ENCODE data around the gene PRADC1. TPM values are rescaled to one million over a fixed set of nuclear protein-coding genes. Genes with fewer than 3 reads are reported as not detected.

Gene PRADC1
- total and polyA plus RNA-seq, 9 of the 15 experiments (the other 6 are each of a cell fraction or from before 2014, with no cell fraction given), result 7.3 to 47.4 (median 34.2) TPM

DNA sequence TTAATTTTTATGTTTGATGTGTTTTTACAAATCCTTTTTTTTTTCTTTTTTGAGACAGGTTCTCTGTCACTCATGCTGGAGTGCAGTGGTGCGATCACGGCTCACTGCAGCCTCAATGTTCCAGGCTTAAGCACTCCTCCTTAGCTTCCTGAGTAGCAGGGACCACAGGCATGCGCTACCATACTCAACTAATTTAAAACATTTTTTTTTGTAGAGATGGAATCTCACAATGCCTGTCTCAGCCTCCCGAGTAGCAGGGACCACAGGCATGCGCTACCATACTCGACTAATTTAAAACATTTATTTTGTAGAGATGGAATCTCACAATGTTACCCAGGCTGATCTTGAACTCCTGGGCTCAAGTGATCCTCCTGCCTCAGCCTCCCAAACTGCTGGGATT is 27.4 kb downstream of the PRADC1 start:
- no peaks in the 10 kb centered on the region for H3K9me1 ChIP-seq (ENCODE audit: control insufficient read depth, insufficient read depth, low read length)
- peaks cover 9 to 14% of the 10 kb centered on the region in 2 experiments; a peak in 4 of 5 replicates for H3K4me1 ChIP-seq (replicated peaks in 1 of 2; ENCODE audit: control insufficient read depth in 2 of 2, insufficient read depth in 2 of 2, low read length in 2 of 2)
- BruUV-seq (replicated peaks), result no TSS peak
- TF ChIP-seq PPARD (CRISPR knock-in tag; IDR thresholded peaks at IDR 0.05), result no peak
- TF ChIP-seq, protein P1, sequence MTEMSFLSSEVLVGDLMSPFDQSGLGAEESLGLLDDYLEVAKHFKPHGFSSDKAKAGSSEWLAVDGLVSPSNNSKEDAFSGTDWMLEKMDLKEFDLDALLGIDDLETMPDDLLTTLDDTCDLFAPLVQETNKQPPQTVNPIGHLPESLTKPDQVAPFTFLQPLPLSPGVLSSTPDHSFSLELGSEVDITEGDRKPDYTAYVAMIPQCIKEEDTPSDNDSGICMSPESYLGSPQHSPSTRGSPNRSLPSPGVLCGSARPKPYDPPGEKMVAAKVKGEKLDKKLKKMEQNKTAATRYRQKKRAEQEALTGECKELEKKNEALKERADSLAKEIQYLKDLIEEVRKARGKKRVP (CRISPR knock-in tag; IDR thresholded peaks at IDR 0.05), result no peak
- no peak for TF ChIP-seq NELFE (IDR thresholded peaks at IDR 0.05; ENCODE audit: insufficient read depth, insufficient read length)
- no peak for TF ChIP-seq MEF2A (IDR thresholded peaks at IDR 0.05; ENCODE audit: control insufficient read depth, low read depth, low read length)
- no peak for TF ChIP-seq ZNF347 (CRISPR knock-in tag; IDR thresholded peaks at IDR 0.05; ENCODE audit: low read depth)
- no peak for TF ChIP-seq MECOM (CRISPR knock-in tag; IDR thresholded peaks at IDR 0.05)
- no peak overlapping the region for H3K9ac ChIP-seq (ENCODE audit: insufficient read depth in 1 of 2, low read depth in 2 of 2, low read length in 2 of 2)
- ChIA-PET CTCF (ENCODE audit: low intra/inter-chr PET ratio) (no interaction called here), POLR2A (interaction anchor here (0.6 kb wide), 1 partner anchor 481 kb away, joined by 4 read pairs; no protein-coding TSS in a partner anchor)
- H3K4me3 ChIP-seq, result no peak overlapping the region
- no peaks in the 10 kb centered on the region for H4K20me1 ChIP-seq (replicated peaks; ENCODE audit: control insufficient read depth, insufficient read depth, low read length)
- H3K79me2 ChIP-seq (ENCODE audit: control insufficient read depth, insufficient read depth, low read length), result no peaks in the 10 kb centered on the region
- no peak for FAIRE-seq
- no peak for ATAC-seq
- DNase-seq (ENCODE audit: extremely low read depth in 1 of 4, low spot score in 3 of 4), result no peak
- in situ Hi-C loops (cut with MboI), result no loop called here
- intact Hi-C loops (cut with micrococcal nuclease), result no loop called here
- no peaks in the 10 kb centered on the region for H3K36me3 ChIP-seq (ENCODE audit: control insufficient read depth, insufficient read depth, low read length)
- no peak overlapping the region for H3K4me2 ChIP-seq (ENCODE audit: insufficient read depth, low read length)
- no peaks in the 10 kb centered on the region; the same call in 1 of the 2 replicates for H3K9me3 ChIP-seq (replicated peaks; ENCODE audit: control insufficient read depth, insufficient read depth, low read depth, low read length)
- no peak overlapping the region for H3K27ac ChIP-seq (ENCODE audit: extremely low read depth, low read depth, low read length)
- no peak overlapping the region for H2AFZ ChIP-seq (ENCODE audit: low read depth, low read length)
- 30% methylated on average over 6 of the region's 6 CpGs for WGBS (ENCODE audit: insufficient coverage, low coverage, missing lambda C conversion rate)
- peaks cover 2 to 26% of the 10 kb centered on the region in 2 experiments; a peak in 2 of 5 replicates for H3K27me3 ChIP-seq (ENCODE audit: control insufficient read depth in 2 of 2, insufficient read depth in 2 of 2, low read length in 2 of 2)

All from K562 (cell line).